NCI-H2171 treated with DMSO at 0.1 percent for 48 hours (cell line): ENCODE results near the gene BCCIP.
A peak's percentile ranks its signal among the peaks of the same experiment; 100 is the strongest.

Experiments
- DNase-seq: peaks from one replicate; lab custom pipeline; 2025; lab: John Stamatoyannopoulos, UW

BCCIP gene

GRCh38 chr10:125844751-125845221, 21.4 kb downstream of the BCCIP start:
- no peak for DNase-seq

GRCh38 chr10:125845617-125846016, 22.3 kb downstream of the BCCIP start:
- no peak for DNase-seq

GRCh38 chr10:125846894-125847293, 23.5 kb downstream of the BCCIP start:
- DNase-seq: no peak

GRCh38 chr10:125848371-125848770, 25.0 kb downstream of the BCCIP start:
- no peak for DNase-seq

GRCh38 chr10:125848857-125849256, 25.5 kb downstream of the BCCIP start:
- DNase-seq: no peak

GRCh38 chr10:125849448-125849847, 26.1 kb downstream of the BCCIP start:
- DNase-seq: no peak

- DNase-seq: no peak
These were observed 27.7 kb downstream of the BCCIP start for GRCh38 chr10:125850766-125851731.

GRCh38 chr10:125852487-125852886, 29.1 kb downstream of the BCCIP start:
- DNase-seq: no peak

- DNase-seq: no peak
These were observed 33.9 kb downstream of the BCCIP start for GRCh38 chr10:125857185-125857760.

- peak; percentile 20 for DNase-seq
These were observed 35.9 kb downstream of the BCCIP start for GRCh38 chr10:125859128-125859817.

GRCh38 chr10:125865120-125865519, 41.8 kb downstream of the BCCIP start:
- DNase-seq: no peak

GRCh38 chr10:125866421-125867029, 43.2 kb downstream of the BCCIP start:
- DNase-seq: no peak

- DNase-seq: peak; percentile 34
These were observed 45.1 kb downstream of the BCCIP start for GRCh38 chr10:125868372-125868975.

GRCh38 chr10:125871338-125871737, 48.0 kb downstream of the BCCIP start:
- DNase-seq: no peak

GRCh38 chr10:125878957-125879835, 55.9 kb downstream of the BCCIP start:
- no peak for DNase-seq

- no peak for DNase-seq
These were observed 57.4 kb downstream of the BCCIP start for GRCh38 chr10:125880719-125881118.

GRCh38 chr10:125881192-125881591, 57.8 kb downstream of the BCCIP start, which contains the start of gene DHX32:
Gene DHX32 (minus strand): TSS chr10:125881292. CDS start chr10:125880824, 468 bp downstream.
- DNase-seq: no peak

GRCh38 chr10:125882596-125882995, 59.2 kb downstream of the BCCIP start:
- DNase-seq: no peak

- DNase-seq: no peak
These were observed 59.9 kb downstream of the BCCIP start for GRCh38 chr10:125883211-125883610.
